ENCODE measurements around the gene CRYM.
"Not testable (repeated sequence)": the region's sequence is repeated elsewhere in the genome, so short reads cannot be mapped to it uniquely, and the experiment has no call there.

The CRYM gene

GRCh38 chr16:21277927-21278706 lies at the start of gene CRYM:
Gene CRYM, minus strand, starts transcription at chr16:21278290. Its CDS starts 39 bp downstream, at chr16:21278251.
- no peak for DNase-seq (ENCODE audit: low read depth)

GRCh38 chr16:21327046-21327445 lies 49.0 kb upstream of the CRYM start:
- no peak for DNase-seq (ENCODE audit: low read depth)

GRCh38 chr16:21326459-21326858 lies 48.4 kb upstream of the CRYM start:
- DNase-seq (ENCODE audit: low read depth) = no peak

- DNase-seq (ENCODE audit: low read depth) = no peak
Observed at GRCh38 chr16:21324267-21324666, 46.2 kb upstream of the CRYM start.

- DNase-seq (ENCODE audit: low read depth) = not testable (repeated sequence)
Observed at GRCh38 chr16:21322251-21322650, 44.2 kb upstream of the CRYM start.

GRCh38 chr16:21321736-21322135 lies 43.6 kb upstream of the CRYM start:
- DNase-seq (ENCODE audit: low read depth) = no peak

GRCh38 chr16:21314339-21314738 lies 36.2 kb upstream of the CRYM start:
- no peak for DNase-seq (ENCODE audit: low read depth)

- not testable (repeated sequence) for DNase-seq (ENCODE audit: low read depth)
Observed at GRCh38 chr16:21312863-21313372, 34.8 kb upstream of the CRYM start.

GRCh38 chr16:21312046-21312445 lies 34.0 kb upstream of the CRYM start:
- not testable (repeated sequence) for DNase-seq (ENCODE audit: low read depth)

- DNase-seq (ENCODE audit: low read depth) = not testable (repeated sequence)
Observed at GRCh38 chr16:21306712-21307111, 28.6 kb upstream of the CRYM start.

GRCh38 chr16:21302898-21303528 lies 24.9 kb upstream of the CRYM start:
- no peak for DNase-seq (ENCODE audit: low read depth)

GRCh38 chr16:21302454-21302853 lies 24.4 kb upstream of the CRYM start:
- DNase-seq (ENCODE audit: low read depth) = no peak

- DNase-seq (ENCODE audit: low read depth) = no peak
Observed at GRCh38 chr16:21301895-21302291, 23.8 kb upstream of the CRYM start.

- DNase-seq (ENCODE audit: low read depth) = no peak
Observed at GRCh38 chr16:21301168-21301894, 23.2 kb upstream of the CRYM start.

GRCh38 chr16:21300309-21301167 lies 22.4 kb upstream of the CRYM start:
- no peak for DNase-seq (ENCODE audit: low read depth)

GRCh38 chr16:21289789-21290188 lies 11.7 kb upstream of the CRYM start:
- not testable (repeated sequence) for DNase-seq (ENCODE audit: low read depth)

GRCh38 chr16:21285314-21285713 lies 7.2 kb upstream of the CRYM start:
- DNase-seq (ENCODE audit: low read depth) = no peak

GRCh38 chr16:21284414-21284813 lies 6.3 kb upstream of the CRYM start:
- no peak for DNase-seq (ENCODE audit: low read depth)

- no peak for DNase-seq (ENCODE audit: low read depth)
Observed at GRCh38 chr16:21283521-21284289, 5.6 kb upstream of the CRYM start.

- no peak for DNase-seq (ENCODE audit: low read depth)
Observed at GRCh38 chr16:21281698-21282389, 3.8 kb upstream of the CRYM start.

All from activated T-helper 1 cell treated with Interleukin-2 at 50 U/mL for 16 hours (primary cell).